ENCODE data around the gene PLCB4. TPM values are rescaled to one million over a fixed set of nuclear protein-coding genes. Genes with fewer than 3 reads are reported as not detected.

PLCB4 gene
- total and polyA plus RNA-seq, 12 donors, result 0.26 to 8.5 (median 2.8) TPM

- Histone ChIP-seq H3K4me3 (no peak overlapping the region), H3K4me1 (replicated peaks in 1 of 2) (no peaks in the 10 kb centered on the region), H3K9me3 (replicated peaks in 1 of 3) (no peaks in the 10 kb centered on the region), H3K27ac (no peak overlapping the region), H3K27me3 (no peaks in the 10 kb centered on the region), H3K36me3 (replicated peaks in 1 of 2) (no peaks in the 10 kb centered on the region)
- intact Hi-C loops (cut with DNase I), result no loop called here
- DNase-seq, result no peak
- TF ChIP-seq CTCF (IDR thresholded peaks at IDR 0.05) (no peak), POLR2A (IDR thresholded peaks at IDR 0.05) (no peak)
- 75 to 94% (median 86%) methylated on average over 4 of the region's 4 CpGs for WGBS, 4 donors
Observed at GRCh38 chr20:9329355-9330101, 260.6 kb downstream of the PLCB4 start.

- H3K4me3 ChIP-seq, result no peak overlapping the region
- no peaks in the 10 kb centered on the region for H3K36me3 ChIP-seq (replicated peaks in 1 of 2)
- H3K27me3 ChIP-seq, result no peaks in the 10 kb centered on the region
- intact Hi-C loops (cut with DNase I), result no loop called here
- no peaks in the 10 kb centered on the region for H3K9me3 ChIP-seq (replicated peaks in 1 of 3)
- no peaks in the 10 kb centered on the region for H3K4me1 ChIP-seq (replicated peaks in 1 of 2)
- 92 to 98% (median 94%) methylated on average over 4 of the region's 4 CpGs for WGBS, 4 donors
- no peak for TF ChIP-seq POLR2A (IDR thresholded peaks at IDR 0.05)
- no peak for TF ChIP-seq CTCF (IDR thresholded peaks at IDR 0.05)
- DNase-seq, result no peak
- H3K27ac ChIP-seq, result no peak overlapping the region
Observed at GRCh38 chr20:9330151-9330550, 261.3 kb downstream of the PLCB4 start.

- Histone ChIP-seq H3K27me3 (no peaks in the 10 kb centered on the region), H3K27ac (no peak overlapping the region), H3K4me1 (replicated peaks in 1 of 2) (no peaks in the 10 kb centered on the region), H3K9me3 (replicated peaks in 1 of 3) (no peaks in the 10 kb centered on the region), H3K4me3 (no peak overlapping the region), H3K36me3 (replicated peaks in 1 of 2) (no peaks in the 10 kb centered on the region)
- intact Hi-C loops (cut with DNase I), result no loop called here
- TF ChIP-seq POLR2A (IDR thresholded peaks at IDR 0.05) (no peak), CTCF (IDR thresholded peaks at IDR 0.05) (no peak)
- WGBS, 4 donors, result 92 to 96% (median 93%) methylated on average over 2 of the region's 2 CpGs
- DNase-seq, result no peak
Observed at GRCh38 chr20:9331707-9332435, 263.0 kb downstream of the PLCB4 start.

- TF ChIP-seq CTCF (IDR thresholded peaks at IDR 0.05), result no peak
- no peak for TF ChIP-seq POLR2A (IDR thresholded peaks at IDR 0.05)
- Histone ChIP-seq H3K4me3 (no peak overlapping the region), H3K36me3 (replicated peaks in 1 of 2) (no peaks in the 10 kb centered on the region), H3K27ac (no peak overlapping the region), H3K9me3 (replicated peaks in 1 of 3) (no peaks in the 10 kb centered on the region), H3K4me1 (replicated peaks in 1 of 2) (no peaks in the 10 kb centered on the region), H3K27me3 (no peaks in the 10 kb centered on the region)
- intact Hi-C loops (cut with DNase I), result no loop called here
- DNase-seq, result no peak
- WGBS, 4 donors, result 37 to 58% (median 43%) methylated on average over 3 of the region's 3 CpGs
Observed at GRCh38 chr20:9332791-9333479, 264.0 kb downstream of the PLCB4 start.

Data from adrenal gland (tissue), 12 donors.